HEK293 (cell line): ENCODE results near the gene ESPL1.
A peak's percentile ranks its signal among the peaks of the same experiment; 100 is the strongest.

Source experiments
- GFI1B ChIP-seq: fragments of 450-650 bp; formaldehyde crosslinking; IDR thresholded peaks from 2 replicates; pipeline ENCODE4 v1.5.1; 2016; ENCODE audit warnings: missing biosample characterization, missing genetic modification characterization
- OVOL3 ChIP-seq: fragments of 450-650 bp; formaldehyde crosslinking; IDR thresholded peaks from 2 replicates; pipeline ENCODE4 v1.5.1; 2016; ENCODE audit warnings: missing biosample characterization, missing genetic modification characterization
- SETDB1 ChIP-seq: IDR thresholded peaks from one replicate; pipeline ENCODE4 v1.6.1; 2017; ENCODE audit warnings: mild to moderate bottlenecking, low read length, moderate library complexity, mixed read lengths; ENCODE audit not compliant: insufficient read length
- TSHZ1 ChIP-seq: fragments of 450-650 bp; formaldehyde crosslinking; IDR thresholded peaks from 2 replicates; pipeline ENCODE4 v1.5.1; 2016; ENCODE audit warnings: missing biosample characterization, missing genetic modification characterization, borderline replicate concordance
- ZBTB1 ChIP-seq: fragments of 450-650 bp; formaldehyde crosslinking; IDR thresholded peaks from 2 replicates; pipeline ENCODE4 v1.5.1; 2016; ENCODE audit warnings: missing biosample characterization, missing genetic modification characterization
- ZBTB26 ChIP-seq: fragments of 450-650 bp; formaldehyde crosslinking; optimal IDR thresholded peaks from 2 replicates; pipeline ENCODE3; 2016; ENCODE audit warnings: missing biosample characterization, mild to moderate bottlenecking, missing genetic modification characterization
- ZNF121 ChIP-seq: fragments of 450-650 bp; formaldehyde crosslinking; IDR thresholded peaks from 2 replicates; pipeline ENCODE4 v1.5.1; 2016; ENCODE audit warnings: missing biosample characterization, missing genetic modification characterization
- ZNF138 ChIP-seq: fragments of 450-650 bp; formaldehyde crosslinking; IDR thresholded peaks from 2 replicates; pipeline ENCODE4 v1.5.1; 2016; ENCODE audit warnings: missing biosample characterization, missing genetic modification characterization, borderline replicate concordance
- ZNF174 ChIP-seq: fragments of 450-650 bp; formaldehyde crosslinking; IDR thresholded peaks from 2 replicates; pipeline ENCODE4 v1.5.0; 2017; ENCODE audit warnings: missing biosample characterization, mild to moderate bottlenecking, missing genetic modification characterization
- ZNF18 ChIP-seq: fragments of 450-650 bp; formaldehyde crosslinking; IDR thresholded peaks from 2 replicates; pipeline ENCODE4 v1.5.1; 2016; ENCODE audit warnings: missing biosample characterization, missing genetic modification characterization
- ZNF19 ChIP-seq: fragments of 450-650 bp; formaldehyde crosslinking; IDR thresholded peaks from 2 replicates; pipeline ENCODE4; 2016; ENCODE audit warnings: missing biosample characterization, missing genetic modification characterization, low read depth
- ZNF202 ChIP-seq: fragments of 450-650 bp; formaldehyde crosslinking; IDR thresholded peaks from 2 replicates; pipeline ENCODE4 v1.5.1; 2016; ENCODE audit warnings: missing biosample characterization, missing genetic modification characterization, borderline replicate concordance
- ZNF280C ChIP-seq: fragments of 450-650 bp; formaldehyde crosslinking; IDR thresholded peaks from 2 replicates; pipeline ENCODE4 v1.5.1; 2016; ENCODE audit warnings: missing biosample characterization, missing genetic modification characterization
- ZNF335 ChIP-seq: fragments of 450-650 bp; formaldehyde crosslinking; conservative IDR thresholded peaks from 2 replicates; pipeline ENCODE4 v1.5.1; 2016; ENCODE audit warnings: missing biosample characterization, missing genetic modification characterization
- ZNF362 ChIP-seq: fragments of 450-650 bp; formaldehyde crosslinking; IDR thresholded peaks from 2 replicates; pipeline ENCODE4 v1.5.1; 2016; ENCODE audit warnings: missing biosample characterization, missing genetic modification characterization
- ZNF37A ChIP-seq: fragments of 450-650 bp; IDR thresholded peaks from 2 replicates; pipeline ENCODE4 v1.5.1; 2018; ENCODE audit warnings: missing biosample characterization, missing genetic modification characterization
- ZNF394 ChIP-seq: fragments of 450-650 bp; formaldehyde crosslinking; IDR thresholded peaks from 2 replicates; pipeline ENCODE4 v1.5.1; 2016; ENCODE audit warnings: missing biosample characterization, missing genetic modification characterization, mild to moderate bottlenecking, moderate library complexity, borderline replicate concordance
- ZNF558 ChIP-seq: fragments of 450-650 bp; formaldehyde crosslinking; IDR thresholded peaks from 2 replicates; pipeline ENCODE4 v1.5.1; 2016; ENCODE audit warnings: missing biosample characterization, missing genetic modification characterization
- ZNF571 ChIP-seq: fragments of 450-650 bp; formaldehyde crosslinking; IDR thresholded peaks from 2 replicates; pipeline ENCODE4 v1.5.0; 2017; ENCODE audit warnings: missing biosample characterization, missing genetic modification characterization
- ZNF623 ChIP-seq: fragments of 450-650 bp; formaldehyde crosslinking; IDR thresholded peaks from 2 replicates; pipeline ENCODE4 v1.5.1; 2016; ENCODE audit warnings: missing biosample characterization, missing genetic modification characterization
- ZNF626 ChIP-seq: fragments of 450-650 bp; sonication (Bioruptor Pico); formaldehyde crosslinking; IDR thresholded peaks from 2 replicates; pipeline ENCODE4 v1.5.1; 2018; ENCODE audit warnings: missing biosample characterization, missing genetic modification characterization, inconsistent platforms
- ZNF654 ChIP-seq: fragments of 450-650 bp; formaldehyde crosslinking; IDR thresholded peaks from 2 replicates; pipeline ENCODE4 v1.5.1; 2016; ENCODE audit warnings: low read depth, missing biosample characterization, missing genetic modification characterization
- ZSCAN4 ChIP-seq: fragments of 450-650 bp; formaldehyde crosslinking; IDR thresholded peaks from 2 replicates; pipeline ENCODE4 v1.5.1; 2017; ENCODE audit warnings: missing biosample characterization, missing genetic modification characterization
- TF ChIP-seq, protein P1 (sequence below): fragments of 450-650 bp; formaldehyde crosslinking; IDR thresholded peaks from 2 replicates; pipeline ENCODE4 v1.5.1; 2016; ENCODE audit warnings: missing biosample characterization, missing genetic modification characterization, low read depth
- TF ChIP-seq, protein P2 (sequence below): fragments of 450-650 bp; formaldehyde crosslinking; IDR thresholded peaks from 2 replicates; pipeline ENCODE4 v1.5.1; 2016; ENCODE audit warnings: missing biosample characterization, missing genetic modification characterization

Gene ESPL1

GRCh38 chr12:53324779-53325510 is 56.8 kb downstream of the ESPL1 start (continued):
- TF ChIP-seq, protein P1, sequence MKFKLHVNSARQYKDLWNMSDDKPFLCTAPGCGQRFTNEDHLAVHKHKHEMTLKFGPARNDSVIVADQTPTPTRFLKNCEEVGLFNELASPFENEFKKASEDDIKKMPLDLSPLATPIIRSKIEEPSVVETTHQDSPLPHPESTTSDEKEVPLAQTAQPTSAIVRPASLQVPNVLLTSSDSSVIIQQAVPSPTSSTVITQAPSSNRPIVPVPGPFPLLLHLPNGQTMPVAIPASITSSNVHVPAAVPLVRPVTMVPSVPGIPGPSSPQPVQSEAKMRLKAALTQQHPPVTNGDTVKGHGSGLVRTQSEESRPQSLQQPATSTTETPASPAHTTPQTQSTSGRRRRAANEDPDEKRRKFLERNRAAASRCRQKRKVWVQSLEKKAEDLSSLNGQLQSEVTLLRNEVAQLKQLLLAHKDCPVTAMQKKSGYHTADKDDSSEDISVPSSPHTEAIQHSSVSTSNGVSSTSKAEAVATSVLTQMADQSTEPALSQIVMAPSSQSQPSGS (tag by site-specific recombination), result 0 out of 2 replicates have a peak, but pooled peaks have one; percentile 28
- TF ChIP-seq ZNF558 (tag by site-specific recombination) (no peak), ZBTB1 (tag by site-specific recombination) (no peak), OVOL3 (tag by site-specific recombination) (no peak), ZNF571 (tag by site-specific recombination) (no peak), ZNF121 (tag by site-specific recombination) (no peak), ZNF174 (no peak), ZNF362 (tag by site-specific recombination) (no peak), ZNF626 (tag by site-specific recombination) (no peak), GFI1B (tag by site-specific recombination) (no peak), ZNF280C (no peak), SETDB1 (no peak), ZNF138 (tag by site-specific recombination) (no peak), ZSCAN4 (tag by site-specific recombination) (no peak), ZNF335 (tag by site-specific recombination) (peak; percentile 88), ZNF202 (tag by site-specific recombination) (no peak), ZNF18 (tag by site-specific recombination) (no peak), ZNF623 (tag by site-specific recombination) (no peak), TSHZ1 (tag by site-specific recombination) (no peak), ZNF654 (peak; percentile 83), ZNF394 (tag by site-specific recombination) (peak; percentile 57; the same call in 1 of the 2 replicates), ZNF37A (tag by site-specific recombination) (0 out of 2 replicates have a peak, but pooled peaks have one; percentile 22), ZNF19 (no peak), ZBTB26 (peak; percentile 89)
- TF ChIP-seq, protein P2, sequence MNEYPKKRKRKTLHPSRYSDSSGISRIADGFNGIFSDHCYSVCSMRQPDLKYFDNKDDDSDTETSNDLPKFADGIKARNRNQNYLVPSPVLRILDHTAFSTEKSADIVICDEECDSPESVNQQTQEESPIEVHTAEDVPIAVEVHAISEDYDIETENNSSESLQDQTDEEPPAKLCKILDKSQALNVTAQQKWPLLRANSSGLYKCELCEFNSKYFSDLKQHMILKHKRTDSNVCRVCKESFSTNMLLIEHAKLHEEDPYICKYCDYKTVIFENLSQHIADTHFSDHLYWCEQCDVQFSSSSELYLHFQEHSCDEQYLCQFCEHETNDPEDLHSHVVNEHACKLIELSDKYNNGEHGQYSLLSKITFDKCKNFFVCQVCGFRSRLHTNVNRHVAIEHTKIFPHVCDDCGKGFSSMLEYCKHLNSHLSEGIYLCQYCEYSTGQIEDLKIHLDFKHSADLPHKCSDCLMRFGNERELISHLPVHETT (tag by site-specific recombination), result no peak
